B cell (primary cell): ENCODE measurements around the gene TEPSIN. TPM values are rescaled to one million over a fixed set of nuclear protein-coding genes. Genes with fewer than 3 reads are reported as not detected.

Experiments used
- ATAC-seq: fragments of 200-7000 bp; cut with Tn5 transposase; one replicate; pipeline ENCODE4 v1.10.0; 2021; ENCODE audit warnings: low read depth, mild to moderate bottlenecking, moderate number of reproducible peaks, moderate library complexity
- CTCF ChIA-PET: fragments of 350-600 bp; sonication (Branson Sonifier 250); formaldehyde crosslinking; loops from one replicate; lab custom pipeline; 2021; ENCODE audit warnings: antibody characterized with exemption, inconsistent platforms; lab: Charles Lee
- POLR2A ChIA-PET: fragments of 350-600 bp; sonication (Branson Sonifier 250); formaldehyde crosslinking; loops from one replicate; lab custom pipeline; 2021; ENCODE audit warnings: antibody characterized with exemption; lab: Charles Lee
- DNase-seq: peaks from one replicate; pipeline ENCODE4 v3.0.0; 2013
- H2AFZ ChIP-seq: 2 replicates; pipeline ENCODE4 v1.6.1; 2012; ENCODE audit warnings: mild to moderate bottlenecking, low read depth, low read length; ENCODE audit not compliant: insufficient read depth, poor library complexity, severe bottlenecking
- H3K27ac ChIP-seq, 2 donors: 1 replicate in 1 of 2; 2 replicates in 1 of 2; pipeline ENCODE4 v1.5.1; 2012 to 2013; ENCODE audit warnings: low read length in 2 of 2, mild to moderate bottlenecking in 2 of 2, moderate library complexity in 1 of 2
- H3K27me3 ChIP-seq, 4 experiments: fragments of 200-600 bp in 1 of 4; sonication (generic) in 1 of 4; replicated peaks in 1 of 4; 1 replicate in 2 of 4; 2 replicates in 2 of 4; pipeline versions ENCODE4 v1.6.1 to v1.7.0; 2013 to 2016; ENCODE audit warnings: low read length in 3 of 4, mild to moderate bottlenecking in 2 of 4, mixed read lengths in 1 of 4, moderate library complexity in 1 of 4; ENCODE audit not compliant: insufficient read depth in 4 of 4, control insufficient read depth in 3 of 4; ENCODE audit errors: control extremely low read depth in 1 of 4
- H3K36me3 ChIP-seq, 2 experiments: replicated peaks in 1 of 2; 1 replicate in 1 of 2; 2 replicates in 1 of 2; pipeline versions ENCODE4 v1.6.1 to v1.7.1; 2013; ENCODE audit warnings: low read length in 1 of 2; ENCODE audit not compliant: insufficient read depth in 2 of 2, control insufficient read depth in 1 of 2; ENCODE audit errors: control extremely low read depth in 1 of 2, extremely low read depth in 1 of 2
- H3K4me1 ChIP-seq, 2 donors: fragments of 200-600 bp in 1 of 2; sonication (generic) in 1 of 2; 1 replicate in 1 of 2; 2 replicates in 1 of 2; pipeline versions ENCODE4 v1.5.1 to v1.6.1; 2013 to 2017; ENCODE audit warnings: low read length in 2 of 2; ENCODE audit not compliant: control insufficient read depth in 2 of 2, insufficient read depth in 2 of 2
- H3K4me2 ChIP-seq: replicated peaks from 2 replicates; pipeline ENCODE3; 2012; ENCODE audit warnings: mild to moderate bottlenecking, low read depth, low read length; ENCODE audit not compliant: poor library complexity, severe bottlenecking
- H3K4me3 ChIP-seq, 5 experiments: fragments of 200-600 bp in 1 of 5; sonication (generic) in 1 of 5; 1 replicate in 3 of 5; 2 replicates in 2 of 5; pipeline versions ENCODE4 v1.5.1 to v1.7.0; 2011 to 2016; ENCODE audit warnings: low read length in 4 of 5, mild to moderate bottlenecking in 4 of 5, low read depth in 2 of 5, control low read depth in 1 of 5, moderate library complexity in 1 of 5; ENCODE audit not compliant: insufficient read depth in 1 of 5; ENCODE audit errors: control extremely low read depth in 1 of 5, extremely low read depth in 1 of 5
- H3K79me2 ChIP-seq: fragments of 200-600 bp; sonication (generic); one replicate; pipeline ENCODE4 v1.6.0; 2016; ENCODE audit warnings: low read length; ENCODE audit not compliant: control insufficient read depth, insufficient read depth
- H3K9ac ChIP-seq: fragments of 200-600 bp; sonication (generic); 2 replicates; pipeline ENCODE4 v1.6.1; 2017; ENCODE audit warnings: mild to moderate bottlenecking, low read length, moderate library complexity
- H3K9me3 ChIP-seq, 3 donors: one replicate each; pipeline versions ENCODE4 v1.6.1 to v1.7.1; 2013; ENCODE audit warnings: low read length in 2 of 3; ENCODE audit not compliant: control insufficient read depth in 2 of 3, insufficient read depth in 1 of 3; ENCODE audit errors: control extremely low read depth in 1 of 3
- H4K20me1 ChIP-seq: 2 replicates; pipeline ENCODE4 v1.6.0; 2012; ENCODE audit warnings: mild to moderate bottlenecking, low read length; ENCODE audit not compliant: insufficient read depth, control insufficient read depth, poor library complexity, severe bottlenecking
- H3K27ac Mint-ChIP-seq: one replicate; pipeline ENCODE4 v1.8.0; 2021; ENCODE audit warnings: mixed read lengths
- H3K27me3 Mint-ChIP-seq: one replicate; pipeline ENCODE4 v1.8.0; 2021; ENCODE audit warnings: mixed read lengths
- H3K4me1 Mint-ChIP-seq: one replicate; pipeline ENCODE4 v1.8.0; 2021; ENCODE audit warnings: mixed read lengths
- H3K4me3 Mint-ChIP-seq: one replicate; pipeline ENCODE4 v1.8.0; 2021; ENCODE audit warnings: mixed read lengths
- H3K9me3 Mint-ChIP-seq: one replicate; pipeline ENCODE4 v1.8.0; 2022; ENCODE audit warnings: mixed read lengths; ENCODE audit not compliant: insufficient read depth
- EZH2 ChIP-seq: IDR thresholded peaks from 2 replicates; pipeline ENCODE4 v1.6.1; 2012; ENCODE audit warnings: borderline replicate concordance, low read depth, mild to moderate bottlenecking, moderate library complexity, low read length; ENCODE audit not compliant: insufficient read depth, poor library complexity, severe bottlenecking
- WGBS: methylation state at CpG from one replicate; pipeline ENCODE4 v1.1.5; 2013; ENCODE audit warnings: missing lambda C conversion rate; ENCODE audit not compliant: insufficient coverage; 5-methylcytosine and 5-hydroxymethylcytosine counted together
- intact Hi-C: fragments of 100-400 bp; cut with micrococcal nuclease; formaldehyde crosslinking; loops from one replicate; pipeline ENCODE4 v1.10.0; 2022
- polyA plus RNA-seq: library from polyadenylated mRNA; depleted of rRNA; stranded (reverse); fragments of >200 nt; gene quantifications from 2 replicates; pipeline ENCODE4 v1.2.3, GENCODE V29; 2012
- total RNA-seq, 2 donors: library from RNA; stranded (reverse); fragments of 120-200 nt in 1 of 2; gene quantifications; 1 replicate in 1 of 2; 2 replicates in 1 of 2; pipeline versions ENCODE4 v1.2.3 to v1.2.4, GENCODE V29; 2013 to 2022
- TF ChIP-seq, protein P1 (sequence below): fragments of 200-600 bp; IDR thresholded peaks from one replicate; pipeline ENCODE4 v1.8.0; 2022; ENCODE audit warnings: antibody characterized with exemption, mild to moderate bottlenecking

The TEPSIN gene
- total and polyA plus RNA-seq, 2 donors (not counting 1 experiment from before 2014, with no cell fraction given): 180 to 273 TPM

DNA sequence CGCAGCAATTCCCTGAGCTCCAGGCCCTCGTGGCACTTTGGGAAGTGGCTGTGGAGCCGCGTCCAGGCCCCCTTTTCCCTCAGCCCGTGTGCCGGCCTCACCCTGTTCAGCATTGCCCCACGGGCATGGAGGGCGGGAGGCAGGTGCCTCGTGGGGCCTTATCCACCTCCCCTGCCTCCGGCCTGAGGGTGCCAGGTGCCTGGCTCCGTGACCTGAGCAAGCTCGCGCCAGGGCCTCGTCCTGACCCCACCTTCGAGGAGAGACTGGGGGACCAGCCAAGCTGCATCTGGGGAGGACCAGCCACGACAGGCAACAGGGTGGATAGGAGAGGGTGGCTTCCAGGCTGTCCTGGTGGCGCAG is 45.8 kb downstream of the TEPSIN start:
- Mint-ChIP-seq H3K27ac (no peak overlapping the region), H3K4me3 (no peak overlapping the region), H3K4me1 (no peaks in the 10 kb centered on the region), H3K27me3 (no peaks in the 10 kb centered on the region), H3K9me3 (no peaks in the 10 kb centered on the region)
- Histone ChIP-seq H3K9ac (no peak overlapping the region), H3K4me1 (no peaks in the 10 kb centered on the region), H3K79me2 (no peaks in the 10 kb centered on the region), H4K20me1 (no peaks in the 10 kb centered on the region), H3K27me3 (no peaks in the 10 kb centered on the region), H3K4me3 (no peak overlapping the region), H2AFZ (no peak overlapping the region), H3K27ac (no peak overlapping the region), H3K4me2 (no peak overlapping the region), H3K9me3 (no peaks in the 10 kb centered on the region), H3K36me3 (peaks cover 0 to 11% of the 10 kb centered on the region in 2 experiments)
- DNase-seq (no peak), ATAC-seq (no peak)
- CTCF ChIA-PET: no interaction called here
- POLR2A ChIA-PET: no interaction called here
- TF ChIP-seq, protein P1, sequence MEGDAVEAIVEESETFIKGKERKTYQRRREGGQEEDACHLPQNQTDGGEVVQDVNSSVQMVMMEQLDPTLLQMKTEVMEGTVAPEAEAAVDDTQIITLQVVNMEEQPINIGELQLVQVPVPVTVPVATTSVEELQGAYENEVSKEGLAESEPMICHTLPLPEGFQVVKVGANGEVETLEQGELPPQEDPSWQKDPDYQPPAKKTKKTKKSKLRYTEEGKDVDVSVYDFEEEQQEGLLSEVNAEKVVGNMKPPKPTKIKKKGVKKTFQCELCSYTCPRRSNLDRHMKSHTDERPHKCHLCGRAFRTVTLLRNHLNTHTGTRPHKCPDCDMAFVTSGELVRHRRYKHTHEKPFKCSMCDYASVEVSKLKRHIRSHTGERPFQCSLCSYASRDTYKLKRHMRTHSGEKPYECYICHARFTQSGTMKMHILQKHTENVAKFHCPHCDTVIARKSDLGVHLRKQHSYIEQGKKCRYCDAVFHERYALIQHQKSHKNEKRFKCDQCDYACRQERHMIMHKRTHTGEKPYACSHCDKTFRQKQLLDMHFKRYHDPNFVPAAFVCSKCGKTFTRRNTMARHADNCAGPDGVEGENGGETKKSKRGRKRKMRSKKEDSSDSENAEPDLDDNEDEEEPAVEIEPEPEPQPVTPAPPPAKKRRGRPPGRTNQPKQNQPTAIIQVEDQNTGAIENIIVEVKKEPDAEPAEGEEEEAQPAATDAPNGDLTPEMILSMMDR: no peak
- no peak for TF ChIP-seq EZH2
- WGBS: 96% methylated on average over 17 of the region's 17 CpGs
- intact Hi-C loops: no loop called here

DNA sequence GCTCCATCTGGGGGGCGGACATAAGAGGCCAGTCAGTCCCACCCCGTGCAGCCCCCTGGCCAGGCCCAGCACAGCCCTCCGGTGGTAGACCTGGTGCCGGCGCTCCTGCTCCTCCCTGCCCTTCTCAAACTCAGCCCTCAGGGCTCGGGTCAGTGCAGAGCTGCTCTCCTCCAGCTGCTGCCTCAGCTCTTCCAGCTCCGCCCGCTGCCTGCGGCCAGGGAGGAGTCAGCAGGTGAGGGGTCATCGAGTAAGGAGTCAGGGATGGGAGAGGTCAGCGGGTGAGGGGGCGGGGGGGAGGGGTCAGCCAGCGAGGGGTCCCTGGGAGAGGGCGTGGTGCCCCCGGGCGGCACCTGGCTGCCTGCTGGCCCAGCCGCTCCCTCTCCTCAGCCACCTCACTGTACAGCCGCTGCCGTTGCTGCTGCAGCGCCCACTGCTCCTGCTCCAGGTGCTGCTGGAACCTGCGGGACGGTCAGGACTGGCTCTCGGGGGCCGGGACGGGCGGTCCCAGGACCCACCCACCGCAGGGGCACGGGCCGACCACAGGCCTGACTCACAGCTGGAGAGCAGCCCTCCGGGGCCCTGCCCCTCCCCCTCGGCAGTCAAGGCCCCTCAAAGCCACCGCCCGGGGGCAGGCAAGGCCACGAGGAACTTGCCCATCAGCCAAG is 46.3 kb downstream of the TEPSIN start:
- ATAC-seq: no peak
- Histone ChIP-seq H2AFZ (no peak overlapping the region), H3K27me3 (no peaks in the 10 kb centered on the region), H3K27ac (no peak overlapping the region), H3K9ac (no peak overlapping the region), H4K20me1 (no peaks in the 10 kb centered on the region), H3K79me2 (no peaks in the 10 kb centered on the region), H3K4me1 (no peaks in the 10 kb centered on the region), H3K4me3 (no peak overlapping the region), H3K36me3 (peaks cover 0 to 11% of the 10 kb centered on the region in 2 experiments), H3K9me3 (no peaks in the 10 kb centered on the region), H3K4me2 (no peak overlapping the region)
- intact Hi-C loops: no loop called here
- Mint-ChIP-seq H3K27me3 (no peaks in the 10 kb centered on the region), H3K27ac (no peak overlapping the region), H3K4me3 (no peak overlapping the region), H3K9me3 (no peaks in the 10 kb centered on the region), H3K4me1 (no peaks in the 10 kb centered on the region)
- no peak for DNase-seq
- ChIA-PET POLR2A (interaction anchor here (0.6 kb wide), 1 partner anchor 320 kb away, joined by 4 read pairs; the partner anchor contains the start of gene ACTG1), CTCF (no interaction called here)
- WGBS: 94% methylated on average over 30 of the region's 34 CpGs
- TF ChIP-seq EZH2: no peak
- TF ChIP-seq, protein P1: no peak
